K562 (cell line): Measurements from ENCODE around the gene COX20. TPM values are rescaled to one million over a fixed set of nuclear protein-coding genes. Genes with fewer than 3 reads are reported as not detected.

ENCODE experiments used
- BRD4 ChIP-seq: fragments of 200-600 bp; sonication (generic); IDR thresholded peaks from 2 replicates; pipeline ENCODE4 v1.6.1; 2017; ENCODE audit warnings: inconsistent platforms
- CREB1 ChIP-seq, 2 experiments: sonication (generic) in 1 of 2; formaldehyde crosslinking in 1 of 2; IDR thresholded peaks; 2 replicates each; pipeline versions ENCODE4 v1.6.1 to v1.8.0; 2012 to 2022; ENCODE audit warnings: inconsistent platforms in 1 of 2, mild to moderate bottlenecking in 1 of 2, missing genetic modification reagents in 1 of 2, moderate library complexity in 1 of 2
- CREBBP ChIP-seq: IDR thresholded peaks from one replicate; pipeline ENCODE4 v1.6.1; 2012; ENCODE audit warnings: low read depth, mild to moderate bottlenecking, control low read depth, inconsistent platforms, low read length
- EWSR1 ChIP-seq: fragments of 450-650 bp; IDR thresholded peaks from 2 replicates; pipeline ENCODE4 v1.6.1; 2018; ENCODE audit warnings: borderline replicate concordance, mild to moderate bottlenecking, low read depth, moderate library complexity; ENCODE audit not compliant: partially characterized antibody
- GATAD2A ChIP-seq: fragments of 450-650 bp; IDR thresholded peaks from 2 replicates; pipeline ENCODE4 v1.6.1; 2017
- GTF2A2 ChIP-seq: IDR thresholded peaks from 2 replicates; pipeline ENCODE4 v1.6.1; 2016; ENCODE audit warnings: mild to moderate bottlenecking, missing genetic modification characterization, missing compliant biosample characterization
- HDGF ChIP-seq: fragments of 450-650 bp; IDR thresholded peaks from 2 replicates; pipeline ENCODE4 v1.6.1; 2016
- HNRNPLL ChIP-seq: fragments of 200-400 bp; formaldehyde crosslinking; IDR thresholded peaks from 2 replicates; pipeline ENCODE4 v1.6.1; 2017; ENCODE audit warnings: low read length, low read depth, mild to moderate bottlenecking; ENCODE audit not compliant: poor library complexity, severe bottlenecking
- KLF13 ChIP-seq: fragments of 450-650 bp; IDR thresholded peaks from 2 replicates; pipeline ENCODE4 v1.6.1; 2016; ENCODE audit warnings: missing genetic modification characterization, low read depth, mild to moderate bottlenecking, missing compliant biosample characterization, moderate library complexity, borderline replicate concordance
- MAZ ChIP-seq, 2 experiments: fragments of 450-650 bp in 1 of 2; sonication (generic) in 1 of 2; formaldehyde crosslinking; IDR thresholded peaks in 1 of 2; conservative IDR thresholded peaks in 1 of 2; 2 replicates each; pipeline versions ENCODE4 v1.4.0 to v1.5.0; 2020; ENCODE audit warnings: mild to moderate bottlenecking in 1 of 2, missing genetic modification reagents in 1 of 2
- MECOM ChIP-seq: fragments of 250-450 bp; sonication (Bioruptor Pico); IDR thresholded peaks from 2 replicates; pipeline ENCODE4 v1.8.0; 2022; ENCODE audit warnings: inconsistent platforms
- NELFE ChIP-seq: IDR thresholded peaks from 2 replicates; pipeline ENCODE4 v1.6.1; 2011; ENCODE audit warnings: mild to moderate bottlenecking; ENCODE audit not compliant: insufficient read depth, insufficient read length
- PKNOX1 ChIP-seq: fragments of 450-650 bp; IDR thresholded peaks from 2 replicates; pipeline ENCODE4 v1.6.1; 2016
- SNRNP70 ChIP-seq: fragments of 200-400 bp; formaldehyde crosslinking; optimal IDR thresholded peaks from 2 replicates; pipeline ENCODE3; 2017; ENCODE audit warnings: low read depth, low read length
- SRSF7 ChIP-seq: fragments of 200-400 bp; formaldehyde crosslinking; optimal IDR thresholded peaks from 2 replicates; pipeline ENCODE3; 2017; ENCODE audit warnings: mild to moderate bottlenecking, low read depth, low read length
- TAF9B ChIP-seq: fragments of 450-650 bp; IDR thresholded peaks from 2 replicates; pipeline ENCODE4 v1.6.1; 2018; ENCODE audit warnings: mild to moderate bottlenecking; ENCODE audit not compliant: partially characterized antibody
- U2AF1 ChIP-seq: fragments of 200-400 bp; formaldehyde crosslinking; optimal IDR thresholded peaks from 2 replicates; pipeline ENCODE3; 2017; ENCODE audit warnings: mild to moderate bottlenecking, low read depth, low read length, moderate library complexity
- ZC3H8 ChIP-seq: fragments of 450-650 bp; IDR thresholded peaks from 2 replicates; pipeline ENCODE4 v1.6.1; 2017
- ZFX ChIP-seq: sonication (generic); formaldehyde crosslinking; IDR thresholded peaks from 2 replicates; pipeline ENCODE4 v1.8.0; 2022; ENCODE audit warnings: mild to moderate bottlenecking, missing genetic modification reagents, moderate library complexity
- ZNF197 ChIP-seq: fragments of 200-800 bp; sonication (Bioruptor generic); IDR thresholded peaks from 2 replicates; pipeline ENCODE4 v1.6.1; 2016; ENCODE audit warnings: low read depth, missing genetic modification characterization, missing compliant biosample characterization
- ZZZ3 ChIP-seq: fragments of 450-650 bp; IDR thresholded peaks from 2 replicates; pipeline ENCODE4 v1.6.1; 2016; ENCODE audit warnings: antibody characterized with exemption, mild to moderate bottlenecking, moderate library complexity
- polyA plus RNA-seq, 8 experiments: library from polyadenylated mRNA; depleted of rRNA in 4 of 8; stranded (reverse) in 5 of 8; unstranded in 3 of 8; fragments of >200 nt; fragmentation: Nextera tagmentation in 2 of 8; fragmentation: Illumina TruSeq in 1 of 8; extraction: Ambion mirVana in 2 of 8; extraction: Trizol in 1 of 8; gene quantifications; 2 replicates each; pipeline versions ENCODE4 v1.2.1 to v1.2.3, GENCODE V29; 2011 to 2014; ENCODE audit warnings: inconsistent platforms in 1 of 8, missing spikeins in 1 of 8
- total RNA-seq, 7 experiments: library from RNA; depleted of rRNA in 6 of 7; stranded (reverse); fragments of >200 nt in 6 of 7; fragmentation: Illumina TruSeq in 2 of 7; extraction: Trizol in 2 of 7; gene quantifications; 2 replicates each; pipeline versions ENCODE4 v1.2.1 to v1.2.3, GENCODE V29; 2011 to 2021; ENCODE audit warnings: low replicate concordance in 1 of 7
- TF ChIP-seq, protein P1 (sequence below): fragments of 450-650 bp; IDR thresholded peaks from 2 replicates; pipeline ENCODE4 v1.6.1; 2014; ENCODE audit warnings: low read depth, mild to moderate bottlenecking, moderate library complexity, borderline replicate concordance
- TF ChIP-seq, protein P2 (sequence below): fragments of 200-800 bp; sonication (Bioruptor generic); IDR thresholded peaks from 2 replicates; pipeline ENCODE4 v1.6.1; 2017; ENCODE audit warnings: missing genetic modification characterization, missing compliant biosample characterization
- TF ChIP-seq, protein P3 (sequence below): fragments of 450-650 bp; IDR thresholded peaks from 2 replicates; pipeline ENCODE4 v1.6.1; 2016; ENCODE audit warnings: mild to moderate bottlenecking

COX20 gene
- total and polyA plus RNA-seq, 9 of the 15 experiments (the other 6 are each of a cell fraction or from before 2014, with no cell fraction given): 41.5 to 192 (median 84.3) TPM

DNA sequence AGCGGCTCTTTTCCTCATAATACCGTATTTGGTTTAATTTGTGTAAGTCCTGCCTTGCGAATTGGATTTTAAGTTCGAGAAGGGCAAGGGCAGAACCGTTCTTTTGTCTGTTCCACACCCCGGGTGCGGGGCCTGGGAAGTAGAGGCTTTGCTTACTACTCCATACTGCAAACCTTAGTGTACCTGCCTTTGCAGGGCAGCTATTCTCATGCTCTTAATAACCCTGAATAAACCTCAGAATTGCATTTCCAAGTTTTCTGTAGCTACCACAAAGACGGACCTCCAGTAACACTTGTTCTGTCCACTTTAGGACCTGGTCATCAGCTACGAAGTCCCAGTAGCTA is 29.5 kb downstream of the COX20 start (continued):
- TF ChIP-seq EWSR1 (no peak), MAZ (CRISPR knock-in tag; conservative IDR thresholded peaks at IDR 0.05 in 1 of 2, IDR thresholded peaks at IDR 0.05 in 1 of 2) (no peak), HNRNPLL (no peak), CREB1 (IDR thresholded peaks at IDR 0.05) (0 out of 2 replicates have a peak, but pooled peaks have one; percentile 13), CREB1 (CRISPR knock-in tag; IDR thresholded peaks at IDR 0.05) (no peak), MECOM (CRISPR knock-in tag) (no peak), ZZZ3 (no peak), TAF9B (no peak), HDGF (0 out of 2 replicates have a peak, but pooled peaks have one; percentile 51), CREBBP (no peak), KLF13 (tag) (no peak), SRSF7 (no peak), ZNF197 (CRISPR knock-in tag) (0 out of 2 replicates have a peak, but pooled peaks have one; percentile 6), ZFX (CRISPR knock-in tag) (peak; percentile 7), GATAD2A (no peak), SNRNP70 (no peak), ZC3H8 (no peak), BRD4 (peak; percentile 55; the same call in 1 of the 2 replicates), NELFE (no peak), PKNOX1 (no peak), U2AF1 (no peak), GTF2A2 (tag) (no peak)
- TF ChIP-seq, protein P1, sequence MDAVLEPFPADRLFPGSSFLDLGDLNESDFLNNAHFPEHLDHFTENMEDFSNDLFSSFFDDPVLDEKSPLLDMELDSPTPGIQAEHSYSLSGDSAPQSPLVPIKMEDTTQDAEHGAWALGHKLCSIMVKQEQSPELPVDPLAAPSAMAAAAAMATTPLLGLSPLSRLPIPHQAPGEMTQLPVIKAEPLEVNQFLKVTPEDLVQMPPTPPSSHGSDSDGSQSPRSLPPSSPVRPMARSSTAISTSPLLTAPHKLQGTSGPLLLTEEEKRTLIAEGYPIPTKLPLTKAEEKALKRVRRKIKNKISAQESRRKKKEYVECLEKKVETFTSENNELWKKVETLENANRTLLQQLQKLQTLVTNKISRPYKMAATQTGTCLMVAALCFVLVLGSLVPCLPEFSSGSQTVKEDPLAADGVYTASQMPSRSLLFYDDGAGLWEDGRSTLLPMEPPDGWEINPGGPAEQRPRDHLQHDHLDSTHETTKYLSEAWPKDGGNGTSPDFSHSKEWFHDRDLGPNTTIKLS: no peak
- TF ChIP-seq, protein P2, sequence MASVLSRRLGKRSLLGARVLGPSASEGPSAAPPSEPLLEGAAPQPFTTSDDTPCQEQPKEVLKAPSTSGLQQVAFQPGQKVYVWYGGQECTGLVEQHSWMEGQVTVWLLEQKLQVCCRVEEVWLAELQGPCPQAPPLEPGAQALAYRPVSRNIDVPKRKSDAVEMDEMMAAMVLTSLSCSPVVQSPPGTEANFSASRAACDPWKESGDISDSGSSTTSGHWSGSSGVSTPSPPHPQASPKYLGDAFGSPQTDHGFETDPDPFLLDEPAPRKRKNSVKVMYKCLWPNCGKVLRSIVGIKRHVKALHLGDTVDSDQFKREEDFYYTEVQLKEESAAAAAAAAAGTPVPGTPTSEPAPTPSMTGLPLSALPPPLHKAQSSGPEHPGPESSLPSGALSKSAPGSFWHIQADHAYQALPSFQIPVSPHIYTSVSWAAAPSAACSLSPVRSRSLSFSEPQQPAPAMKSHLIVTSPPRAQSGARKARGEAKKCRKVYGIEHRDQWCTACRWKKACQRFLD (CRISPR knock-in tag): peak; percentile 8; the same call in 1 of the 2 replicates
- TF ChIP-seq, protein P3, sequence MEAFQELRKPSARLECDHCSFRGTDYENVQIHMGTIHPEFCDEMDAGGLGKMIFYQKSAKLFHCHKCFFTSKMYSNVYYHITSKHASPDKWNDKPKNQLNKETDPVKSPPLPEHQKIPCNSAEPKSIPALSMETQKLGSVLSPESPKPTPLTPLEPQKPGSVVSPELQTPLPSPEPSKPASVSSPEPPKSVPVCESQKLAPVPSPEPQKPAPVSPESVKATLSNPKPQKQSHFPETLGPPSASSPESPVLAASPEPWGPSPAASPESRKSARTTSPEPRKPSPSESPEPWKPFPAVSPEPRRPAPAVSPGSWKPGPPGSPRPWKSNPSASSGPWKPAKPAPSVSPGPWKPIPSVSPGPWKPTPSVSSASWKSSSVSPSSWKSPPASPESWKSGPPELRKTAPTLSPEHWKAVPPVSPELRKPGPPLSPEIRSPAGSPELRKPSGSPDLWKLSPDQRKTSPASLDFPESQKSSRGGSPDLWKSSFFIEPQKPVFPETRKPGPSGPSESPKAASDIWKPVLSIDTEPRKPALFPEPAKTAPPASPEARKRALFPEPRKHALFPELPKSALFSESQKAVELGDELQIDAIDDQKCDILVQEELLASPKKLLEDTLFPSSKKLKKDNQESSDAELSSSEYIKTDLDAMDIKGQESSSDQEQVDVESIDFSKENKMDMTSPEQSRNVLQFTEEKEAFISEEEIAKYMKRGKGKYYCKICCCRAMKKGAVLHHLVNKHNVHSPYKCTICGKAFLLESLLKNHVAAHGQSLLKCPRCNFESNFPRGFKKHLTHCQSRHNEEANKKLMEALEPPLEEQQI: no peak
